NCI-H1436 treated with DMSO at 0.1 percent for 48 hours (cell line): Measurements from ENCODE around the gene MDM2.

ENCODE experiments used
- DNase-seq: peaks from one replicate; lab custom pipeline; 2025; lab: John Stamatoyannopoulos, UW

Gene MDM2

GRCh38 chr12:68878283-68878682 is 70.3 kb downstream of the MDM2 start:
- no peak for DNase-seq

DNA sequence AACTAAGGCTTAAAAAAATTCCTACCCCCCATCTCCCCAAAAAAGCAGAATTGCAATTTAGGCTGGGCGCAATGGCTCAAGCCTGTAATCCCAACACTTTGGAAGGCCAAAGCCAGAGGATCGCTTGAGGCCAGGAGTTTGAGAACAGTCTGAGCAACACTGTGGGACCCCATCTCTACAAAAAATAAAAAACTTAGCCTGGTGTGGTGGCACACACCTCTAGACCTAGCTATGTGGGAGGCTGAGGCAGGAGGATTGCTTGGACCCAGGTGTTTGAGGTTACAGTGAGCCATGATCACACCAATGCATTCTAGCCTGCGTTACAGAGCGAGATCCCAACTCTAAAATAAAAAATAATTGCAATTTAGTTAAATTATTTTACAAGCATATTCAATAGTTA is 70.9 kb downstream of the MDM2 start:
- no peak for DNase-seq

GRCh38 chr12:68880660-68881325 is 72.8 kb downstream of the MDM2 start:
- no peak for DNase-seq

- no peak for DNase-seq
Observed at GRCh38 chr12:68882251-68882964, 74.4 kb downstream of the MDM2 start.

GRCh38 chr12:68883151-68883550 is 75.2 kb downstream of the MDM2 start:
- DNase-seq = no peak

- DNase-seq = no peak
Observed at GRCh38 chr12:68884251-68884650, 76.3 kb downstream of the MDM2 start.

- no peak for DNase-seq
Observed at GRCh38 chr12:68885381-68885780, 77.4 kb downstream of the MDM2 start.

- DNase-seq = no peak
Observed at GRCh38 chr12:68886636-68887572, 78.9 kb downstream of the MDM2 start.

- no peak for DNase-seq
Observed at GRCh38 chr12:68887641-68888040, 79.7 kb downstream of the MDM2 start.

- no peak for DNase-seq
Observed at GRCh38 chr12:68888243-68888642, 80.3 kb downstream of the MDM2 start.

DNA sequence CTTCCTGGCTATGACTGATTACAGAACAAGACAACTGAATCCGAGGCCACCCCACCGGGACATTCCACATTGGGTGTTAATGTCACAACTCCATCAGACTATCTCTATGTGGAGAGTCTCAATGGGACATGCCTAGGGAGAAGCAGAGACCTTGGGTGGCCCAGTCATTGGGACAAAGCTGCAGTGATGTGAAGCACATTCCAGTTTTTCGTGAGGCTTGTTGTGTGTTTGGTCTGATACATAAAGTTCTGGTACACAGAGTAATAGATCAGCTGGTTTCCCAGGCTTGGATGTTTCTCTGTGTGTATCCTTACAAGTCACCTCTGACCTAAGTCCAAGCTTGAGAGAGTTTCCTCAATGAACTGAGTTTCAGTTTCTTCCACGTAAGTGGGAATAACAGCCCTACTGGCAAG is 82.7 kb downstream of the MDM2 start:
- no peak for DNase-seq

GRCh38 chr12:68891141-68891540 is 83.2 kb downstream of the MDM2 start:
- DNase-seq = no peak

- DNase-seq = no peak
Observed at GRCh38 chr12:68893201-68893600, 85.2 kb downstream of the MDM2 start.

DNA sequence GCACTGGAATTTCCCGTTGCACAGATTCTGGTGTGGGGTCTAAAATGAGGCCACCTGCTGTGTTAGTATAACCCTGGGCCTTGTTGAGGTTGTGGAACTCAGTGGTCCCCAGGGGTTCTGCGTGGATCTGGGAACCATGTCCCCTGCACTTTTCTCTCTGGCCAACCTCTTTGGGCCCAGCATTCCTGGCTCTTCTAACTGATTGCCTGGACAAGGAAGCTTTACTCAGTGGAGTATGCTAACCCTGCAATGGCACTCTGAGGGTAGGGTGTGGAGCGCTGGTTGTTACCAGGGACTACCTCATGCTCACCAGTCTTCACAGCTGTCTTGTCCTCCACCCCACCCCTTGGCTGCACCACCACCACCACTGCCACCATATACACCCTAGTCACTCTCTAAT is 85.8 kb downstream of the MDM2 start:
- no peak for DNase-seq

DNA sequence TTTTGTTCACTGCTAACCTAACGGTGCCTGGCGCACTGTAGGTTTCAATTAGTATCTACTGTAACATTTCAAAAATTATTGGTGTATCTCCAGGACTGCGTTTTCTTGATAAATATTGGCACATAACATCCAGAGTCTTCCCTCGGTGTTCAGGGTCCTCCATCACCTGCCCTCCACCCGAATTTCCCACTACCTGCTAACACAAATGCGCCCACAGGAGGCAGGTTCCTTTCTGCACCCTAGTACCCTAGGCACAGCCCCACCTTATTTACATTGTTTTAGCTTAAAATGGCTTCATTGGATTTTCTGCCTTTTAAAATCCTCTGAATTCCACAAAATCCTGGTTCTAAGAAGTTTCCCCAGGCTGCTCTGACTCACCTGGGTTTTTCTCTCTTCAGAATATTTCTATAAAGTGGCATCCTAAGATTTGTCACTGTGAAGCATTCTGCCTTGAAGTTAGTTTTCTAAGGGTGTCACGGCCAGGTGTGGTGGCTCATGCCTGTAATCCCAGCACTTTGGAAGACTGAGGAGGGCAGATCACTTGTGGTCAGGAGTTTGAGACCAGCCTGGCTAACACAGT is 86.4 kb downstream of the MDM2 start:
- DNase-seq = no peak

- no peak for DNase-seq
Observed at GRCh38 chr12:68896881-68897540, 89.0 kb downstream of the MDM2 start.

GRCh38 chr12:68899251-68899771 is 91.3 kb downstream of the MDM2 start:
- no peak for DNase-seq

DNA sequence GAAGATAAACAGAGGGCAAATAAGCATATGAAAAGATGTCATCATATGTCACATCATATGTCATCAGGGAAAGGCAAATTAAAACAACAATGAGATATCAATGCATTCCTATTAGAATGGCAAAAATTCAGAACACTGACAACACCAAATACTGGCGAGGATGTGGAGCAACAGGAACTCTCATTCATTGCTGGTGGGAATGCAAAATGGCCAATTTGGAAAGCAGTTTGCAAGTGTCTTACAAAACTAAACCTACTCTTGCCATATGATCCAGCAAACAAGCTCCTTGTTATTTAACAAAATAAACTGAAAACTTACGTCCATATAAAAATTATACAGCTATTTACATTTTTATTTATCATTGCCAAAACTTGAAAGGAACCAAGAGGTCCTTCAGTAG is 92.3 kb downstream of the MDM2 start:
- no peak for DNase-seq
